Cerebellar cortex (tissue), 1 donor: ENCODE measurements around the gene DOCK3.
"Not testable (repeated sequence)": the region's sequence is repeated elsewhere in the genome, so short reads cannot be mapped to it uniquely, and the experiment has no call there.

Source experiments
- DNase-seq: peaks from one replicate; pipeline ENCODE4 v3.0.0-alpha.2; 2015; ENCODE audit warnings: low spot score

DOCK3 gene

GRCh38 chr3:51360806-51361205, 686.1 kb downstream of the DOCK3 start:
- DNase-seq, result no peak

GRCh38 chr3:51361746-51362145, 687.0 kb downstream of the DOCK3 start:
- DNase-seq, result no peak

- DNase-seq, result no peak
Measured at GRCh38 chr3:51362476-51362875, 687.7 kb downstream of the DOCK3 start.

GRCh38 chr3:51368276-51368675, 693.5 kb downstream of the DOCK3 start:
- not testable (repeated sequence) for DNase-seq

GRCh38 chr3:51371943-51372557, 697.3 kb downstream of the DOCK3 start:
- peak; percentile 80 for DNase-seq

- DNase-seq, result no peak
Measured at GRCh38 chr3:51373658-51374421, 699.1 kb downstream of the DOCK3 start.

- no peak for DNase-seq
Measured at GRCh38 chr3:51374456-51374855, 699.7 kb downstream of the DOCK3 start.

GRCh38 chr3:51375136-51375535, 700.4 kb downstream of the DOCK3 start:
- peak; percentile 48 for DNase-seq

- peak; percentile 77 for DNase-seq
Measured at GRCh38 chr3:51375571-51375970, 700.8 kb downstream of the DOCK3 start.

- DNase-seq, result no peak
Measured at GRCh38 chr3:51378065-51378464, 703.3 kb downstream of the DOCK3 start.

GRCh38 chr3:51378726-51379125, 704.0 kb downstream of the DOCK3 start:
- DNase-seq, result no peak

- DNase-seq, result no peak
Measured at GRCh38 chr3:51379301-51379700, 704.6 kb downstream of the DOCK3 start.

GRCh38 chr3:51379746-51380455, 705.2 kb downstream of the DOCK3 start:
- DNase-seq, result no peak

- no peak for DNase-seq
Measured at GRCh38 chr3:51380601-51381332, 706.0 kb downstream of the DOCK3 start.

- DNase-seq, result no peak
Measured at GRCh38 chr3:51381333-51381705, 706.6 kb downstream of the DOCK3 start.

GRCh38 chr3:51382076-51382745, 707.5 kb downstream of the DOCK3 start:
- no peak for DNase-seq

GRCh38 chr3:51382947-51383578, 708.3 kb downstream of the DOCK3 start:
- no peak for DNase-seq

- DNase-seq, result no peak
Measured at GRCh38 chr3:51384055-51384725, 709.5 kb downstream of the DOCK3 start.

- DNase-seq, result peak; percentile 99
Measured at GRCh38 chr3:51384726-51385473, 710.2 kb downstream of the DOCK3 start, which contains the start of gene MANF. MANF (plus strand) TSS chr3:51385291; CDS start chr3:51385343, 52 bp downstream.

GRCh38 chr3:51385621-51386091, 710.9 kb downstream of the DOCK3 start:
- DNase-seq, result no peak
